Stimulated activated CD8-positive, alpha-beta memory T cell treated with anti-CD3 and anti-CD28 coated beads, Interleukin-15, amount 100 ng/mL, for 48 hours (primary cell): ENCODE results near the gene ITSN2.

Experiments used
- DNase-seq, 2 donors: peaks; one replicate each; pipeline ENCODE4 v3.0.0-alpha.2; 2020; ENCODE audit warnings: low read depth in 2 of 2

Gene ITSN2

DNA sequence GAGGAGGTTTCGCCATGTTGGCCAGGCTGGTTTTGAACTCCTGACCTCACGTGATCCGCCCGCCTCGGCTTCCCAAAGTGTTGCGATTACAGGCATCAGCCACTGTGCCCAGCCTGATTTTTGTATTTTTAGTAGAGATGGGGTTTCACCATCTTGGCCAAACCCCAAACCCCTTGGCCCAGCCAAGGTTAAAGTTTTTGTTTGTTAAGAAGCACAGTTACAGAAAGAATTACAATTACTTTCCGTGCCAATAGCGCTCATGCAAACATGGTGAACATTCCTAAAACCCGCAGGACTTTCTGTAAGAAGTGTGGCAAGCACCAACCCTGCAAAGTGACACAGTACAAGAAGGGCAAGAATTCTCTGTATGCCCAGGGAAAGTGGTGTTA, 26.1 kb downstream of the ITSN2 start:
- DNase-seq: no peak

DNA sequence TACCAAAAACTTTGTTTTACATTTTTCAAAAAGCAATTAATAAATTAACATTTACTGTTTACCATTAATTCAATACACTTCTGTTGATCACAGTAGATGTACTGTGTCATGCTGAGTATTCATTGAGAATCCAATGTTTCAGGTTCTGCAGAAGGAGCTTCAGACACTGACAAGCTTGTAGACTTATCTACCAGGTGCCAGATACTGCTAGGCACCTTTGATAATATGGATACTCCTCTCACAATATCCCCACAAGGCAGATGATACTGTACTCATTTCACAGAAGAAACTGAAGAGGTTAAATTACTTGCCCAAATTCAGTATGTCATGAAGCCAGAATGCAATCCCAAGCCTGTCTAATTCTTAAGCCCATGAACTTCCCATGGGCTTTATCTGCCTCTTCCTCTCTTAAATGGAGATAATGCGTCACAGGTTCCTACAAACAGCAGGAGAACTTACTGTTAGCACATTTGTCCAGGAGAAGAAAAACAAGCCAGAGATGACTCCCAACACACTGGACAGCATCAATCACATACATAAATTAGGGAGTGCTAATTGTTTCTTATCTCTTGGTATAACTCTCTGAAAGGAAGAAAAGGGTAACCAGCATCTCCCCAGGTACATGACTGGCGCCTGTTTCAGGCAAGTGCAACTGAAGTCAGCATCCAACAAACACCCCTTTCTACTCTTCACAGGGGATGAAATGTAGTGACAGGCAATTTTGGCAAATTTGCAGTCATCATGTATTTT, 27.4 kb downstream of the ITSN2 start:
- DNase-seq: no peak

DNA sequence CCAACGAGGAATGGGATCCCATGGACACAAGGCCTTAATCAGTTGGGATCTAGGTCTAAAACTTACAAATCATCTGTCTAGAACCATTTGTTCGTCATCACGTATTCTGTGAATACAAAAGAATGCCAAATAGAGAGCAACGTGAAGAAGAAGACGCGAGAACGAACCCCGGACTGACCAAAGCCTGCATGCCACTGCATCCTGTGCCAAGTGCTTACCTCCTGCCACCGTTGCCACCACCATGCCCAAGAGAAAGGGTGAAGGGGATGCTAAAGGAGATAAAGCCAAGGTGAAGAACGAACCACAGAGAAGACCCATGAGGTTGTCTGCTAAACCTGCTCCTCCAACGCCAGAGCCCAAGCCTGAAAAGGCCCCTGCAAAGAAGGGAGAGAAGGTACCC, 30.2 kb downstream of the ITSN2 start:
- no peak for DNase-seq

- no peak for DNase-seq
Observed at GRCh38 chr2:24329700-24330099, 30.6 kb downstream of the ITSN2 start.

DNA sequence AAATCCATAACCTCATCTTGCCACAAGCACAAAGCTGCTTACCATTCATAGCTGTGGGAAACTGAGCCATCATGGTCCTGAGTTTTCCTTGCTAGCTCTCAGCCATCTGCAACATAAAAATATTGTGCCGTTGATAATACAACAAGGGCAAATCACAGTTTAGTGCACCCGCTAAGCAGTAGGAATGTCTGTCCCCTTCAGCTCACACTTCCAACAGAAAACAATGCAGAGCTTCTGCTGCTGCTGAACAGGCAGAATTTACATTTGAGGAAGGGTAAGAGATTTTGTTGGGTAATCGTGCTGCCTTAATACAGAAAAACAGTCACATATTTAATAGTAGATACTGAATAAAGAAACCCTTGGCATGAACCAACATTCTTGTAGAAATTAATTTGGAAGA, 32.3 kb downstream of the ITSN2 start:
- no peak for DNase-seq

- DNase-seq: no peak
Observed at GRCh38 chr2:24317491-24317920, 42.8 kb downstream of the ITSN2 start.

DNA sequence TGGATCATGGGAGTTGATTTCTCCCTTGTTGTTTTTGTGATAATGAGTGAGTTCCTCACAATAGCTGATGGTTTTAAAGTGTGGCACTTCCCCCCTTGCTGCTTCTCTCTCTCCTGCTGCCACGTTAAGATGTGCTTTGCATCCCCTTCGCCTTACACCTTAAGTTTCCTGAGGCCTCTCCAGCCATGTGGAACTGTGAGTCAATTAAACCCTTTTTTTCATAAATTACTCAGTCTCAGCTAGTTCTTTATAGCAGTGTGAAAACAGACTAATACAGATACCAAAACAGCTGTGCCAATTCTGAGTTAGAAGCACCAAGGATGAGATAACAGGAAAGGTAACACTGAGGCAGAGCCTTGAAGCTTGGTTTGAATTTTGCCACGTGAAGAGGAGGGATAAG, 44.7 kb downstream of the ITSN2 start:
- DNase-seq: peak in 1 of 2 donors; percentile 2

GRCh38 chr2:24313744-24314632, 46.3 kb downstream of the ITSN2 start:
- no peak for DNase-seq

GRCh38 chr2:24307961-24308360, 52.4 kb downstream of the ITSN2 start:
- DNase-seq: no peak

GRCh38 chr2:24304631-24305030, 55.7 kb downstream of the ITSN2 start:
- DNase-seq: no peak

GRCh38 chr2:24304098-24304497, 56.2 kb downstream of the ITSN2 start:
- no peak for DNase-seq

DNA sequence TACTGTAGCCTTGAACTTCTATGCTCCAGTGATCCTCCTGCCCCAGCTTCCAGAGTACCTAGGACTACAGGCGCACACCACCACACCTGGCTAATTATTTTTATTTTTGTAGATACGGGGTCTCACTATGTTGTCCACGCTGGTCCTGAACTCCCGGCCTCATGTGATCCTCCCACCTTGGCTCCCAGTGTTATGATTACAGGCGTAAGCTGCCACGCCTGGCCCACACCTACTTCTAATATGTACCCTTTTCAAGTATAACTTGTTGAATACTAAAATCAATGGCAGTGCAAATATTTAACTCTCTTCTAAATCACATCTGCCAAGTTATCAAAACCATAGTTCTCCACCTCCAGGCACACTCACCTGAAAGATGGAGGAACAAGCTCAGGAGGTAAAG, 58.7 kb downstream of the ITSN2 start:
- DNase-seq: no peak

DNA sequence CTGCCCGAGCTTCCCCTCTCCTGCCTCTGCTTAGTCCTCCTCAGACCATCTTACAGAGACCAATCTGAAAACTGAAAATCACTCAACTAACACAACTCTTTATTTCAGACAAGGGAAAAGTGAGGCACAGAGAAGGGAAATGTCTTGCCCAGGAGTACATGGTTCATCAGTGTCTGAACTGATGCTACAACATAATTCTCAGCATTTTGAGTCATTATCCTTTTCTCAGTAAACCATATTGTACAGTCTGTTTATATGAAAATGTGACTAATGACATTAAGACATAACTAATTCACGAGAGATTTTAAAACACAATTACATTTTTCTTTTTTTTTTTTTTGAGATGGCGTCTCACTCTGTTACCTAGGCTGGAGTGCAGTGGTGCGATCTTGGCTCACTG, 62.7 kb downstream of the ITSN2 start:
- DNase-seq: no peak

- no peak for DNase-seq
Observed at GRCh38 chr2:24287171-24287570, 73.2 kb downstream of the ITSN2 start.

DNA sequence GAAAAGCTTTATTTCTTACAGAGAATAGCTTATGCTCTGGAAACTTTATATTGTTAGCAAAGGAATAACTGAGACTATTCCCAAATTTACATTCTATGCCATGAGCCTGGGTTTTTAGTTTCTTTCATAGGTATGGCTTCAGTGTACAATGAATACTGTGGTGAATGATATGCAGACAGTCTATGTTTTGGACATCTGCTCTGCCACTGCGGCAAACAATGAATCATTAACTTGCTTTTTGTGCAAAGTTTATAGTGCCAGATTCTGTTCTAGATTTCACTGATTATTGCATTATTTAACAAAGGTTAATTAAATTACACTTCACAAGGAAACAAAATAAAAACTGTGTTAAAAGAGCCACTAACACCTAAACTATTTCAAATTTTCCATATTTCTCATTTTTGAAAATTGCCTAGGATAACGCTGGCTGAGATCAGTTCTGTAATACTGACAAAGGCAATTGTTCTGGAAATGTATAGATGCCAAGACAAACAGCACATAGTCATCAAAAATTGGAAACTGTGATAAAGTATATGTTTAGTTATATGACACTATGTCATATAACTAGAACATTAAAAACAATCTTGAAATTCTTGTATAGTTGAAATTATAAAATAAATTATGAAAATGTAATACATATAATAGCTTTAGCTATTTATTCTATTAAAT, 74.7 kb downstream of the ITSN2 start:
- no peak for DNase-seq

GRCh38 chr2:24280645-24281044, 79.7 kb downstream of the ITSN2 start:
- no peak for DNase-seq

- no peak for DNase-seq
Observed at GRCh38 chr2:24280161-24280560, 80.2 kb downstream of the ITSN2 start.

DNA sequence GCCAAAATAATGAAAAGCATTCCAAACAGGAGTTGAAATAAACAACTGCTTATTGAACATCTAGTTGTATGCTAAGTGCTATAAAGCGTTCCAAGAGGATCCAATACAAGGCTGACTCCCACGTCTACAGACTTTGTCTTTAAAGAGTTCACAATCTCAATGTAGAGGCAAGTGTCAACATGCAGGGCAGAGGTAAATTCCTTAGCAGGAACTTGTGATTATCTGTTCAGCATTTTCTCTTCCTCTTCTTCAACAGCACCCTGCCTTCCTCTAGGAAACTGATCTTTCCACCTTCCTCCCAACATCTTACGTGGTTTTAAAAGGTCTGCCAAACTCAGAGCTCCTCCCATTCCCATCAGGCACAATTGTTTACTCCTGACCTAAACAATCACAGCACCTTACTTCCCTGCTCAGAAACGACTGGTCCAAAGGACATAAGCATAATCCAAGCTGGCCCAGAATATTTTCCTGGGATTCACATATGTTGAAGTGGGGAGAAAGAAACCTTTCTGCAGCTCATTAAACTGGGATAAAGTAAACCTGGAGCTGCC, 83.9 kb downstream of the ITSN2 start:
- DNase-seq: no peak

- DNase-seq: no peak
Observed at GRCh38 chr2:24274809-24275208, 85.5 kb downstream of the ITSN2 start.

- DNase-seq: no peak
Observed at GRCh38 chr2:24273598-24273997, 86.7 kb downstream of the ITSN2 start.

- DNase-seq: no peak
Observed at GRCh38 chr2:24272907-24273306, 87.4 kb downstream of the ITSN2 start.

DNA sequence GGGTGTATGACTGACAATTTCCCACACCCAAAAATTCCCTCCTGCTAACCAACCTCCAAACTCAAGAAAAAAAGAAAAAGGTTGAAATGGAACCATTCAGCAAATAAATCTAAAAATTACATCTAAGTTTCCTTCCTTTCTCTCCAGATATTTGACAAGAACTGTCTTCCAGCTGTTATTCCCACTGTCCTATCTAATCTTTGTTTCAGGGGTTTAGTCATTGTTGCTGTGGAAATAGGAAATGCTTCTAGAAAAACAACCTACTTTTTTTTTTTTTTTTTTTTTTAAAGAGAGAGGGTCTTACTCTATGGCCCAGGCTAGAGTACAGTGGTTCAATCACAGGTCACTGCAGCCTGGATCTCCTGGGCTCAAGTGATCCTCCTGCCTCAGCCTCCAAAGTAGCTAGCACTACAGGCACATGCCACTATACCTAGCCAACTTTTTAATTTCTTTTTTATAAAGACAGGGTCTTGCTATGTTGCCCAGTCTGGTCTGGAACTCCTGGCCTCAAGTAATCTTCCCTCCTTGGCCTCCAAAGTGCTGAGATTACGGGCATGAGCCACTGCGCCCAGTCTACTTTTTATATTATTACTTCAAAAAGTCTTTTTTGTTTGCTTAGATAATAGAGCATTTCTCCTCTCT, 88.1 kb downstream of the ITSN2 start:
- DNase-seq: no peak
